Endothelial cell (in vitro differentiated cells): ENCODE measurements around the gene PTPN23. TPM values are rescaled to one million over a fixed set of nuclear protein-coding genes. Genes with fewer than 3 reads are reported as not detected.

ENCODE experiments used
- DNase-seq: peaks from one replicate; pipeline ENCODE4 v3.0.0; 2021; ENCODE audit warnings: low spot score
- H3K27ac Mint-ChIP-seq: one replicate; pipeline ENCODE4 v1.8.0; 2021; ENCODE audit warnings: mixed read lengths, inconsistent platforms; ENCODE audit not compliant: unreplicated experiment
- H3K27me3 Mint-ChIP-seq: one replicate; pipeline ENCODE4 v1.8.0; 2021; ENCODE audit warnings: mild to moderate bottlenecking, moderate library complexity, mixed read lengths, inconsistent platforms; ENCODE audit not compliant: unreplicated experiment
- H3K36me3 Mint-ChIP-seq: one replicate; pipeline ENCODE4 v1.8.0; 2021; ENCODE audit warnings: mild to moderate bottlenecking, low read depth, mixed read lengths, inconsistent platforms; ENCODE audit not compliant: unreplicated experiment
- H3K4me1 Mint-ChIP-seq: one replicate; pipeline ENCODE4 v1.8.0; 2021; ENCODE audit warnings: mild to moderate bottlenecking, mixed read lengths, inconsistent platforms; ENCODE audit not compliant: unreplicated experiment
- H3K4me3 Mint-ChIP-seq: one replicate; pipeline ENCODE4 v1.8.0; 2021; ENCODE audit warnings: mild to moderate bottlenecking, mixed read lengths, inconsistent platforms; ENCODE audit not compliant: unreplicated experiment
- H3K9me3 Mint-ChIP-seq: one replicate; pipeline ENCODE4 v1.8.0; 2021; ENCODE audit warnings: mixed read lengths, inconsistent platforms; ENCODE audit not compliant: unreplicated experiment
- CTCF ChIP-seq: fragments of 200-600 bp; sonication (generic); IDR thresholded peaks from one replicate; pipeline ENCODE4 v1.5.0; 2021; ENCODE audit warnings: antibody characterized with exemption; ENCODE audit not compliant: unreplicated experiment
- total RNA-seq: library from RNA; stranded (reverse); fragmentation: NEBNext Ultra II Directional; extraction: Animal tissue kit (Norgen Biotek cat#: 25700); gene quantifications from one replicate; pipeline ENCODE4 v1.2.1, GENCODE V29; 2021; ENCODE audit not compliant: unreplicated experiment

Gene PTPN23
- total RNA-seq, 1 donor from 2014 or later, result 47.8 TPM

GRCh38 chr3:47405820-47406761 is 25.3 kb downstream of the PTPN23 start:
- H3K4me3 Mint-ChIP-seq, result no peak overlapping the region
- peaks cover 6% of the 10 kb centered on the region for H3K27me3 Mint-ChIP-seq
- H3K4me1 Mint-ChIP-seq, result no peaks in the 10 kb centered on the region
- no peak for DNase-seq
- no peaks in the 10 kb centered on the region for H3K36me3 Mint-ChIP-seq
- H3K27ac Mint-ChIP-seq, result no peak overlapping the region
- H3K9me3 Mint-ChIP-seq, result no peaks in the 10 kb centered on the region
- no peak for TF ChIP-seq CTCF

GRCh38 chr3:47406762-47407149 is 25.9 kb downstream of the PTPN23 start:
- H3K27ac Mint-ChIP-seq, result no peak overlapping the region

GRCh38 chr3:47407237-47407636 is 26.4 kb downstream of the PTPN23 start:
- H3K9me3 Mint-ChIP-seq, result no peaks in the 10 kb centered on the region

More at GRCh38 chr3:47406762-47407149, 25.9 kb downstream of the PTPN23 start:
- no peak for TF ChIP-seq CTCF
- Mint-ChIP-seq H3K36me3 (no peaks in the 10 kb centered on the region), H3K27me3 (peaks cover 6% of the 10 kb centered on the region), H3K4me3 (no peak overlapping the region), H3K9me3 (no peaks in the 10 kb centered on the region), H3K4me1 (no peaks in the 10 kb centered on the region)
- no peak for DNase-seq

GRCh38 chr3:47407896-47408838 is 27.3 kb downstream of the PTPN23 start:
- no peak for TF ChIP-seq CTCF
- Mint-ChIP-seq H3K27me3 (peaks cover 9% of the 10 kb centered on the region), H3K9me3 (no peaks in the 10 kb centered on the region), H3K4me3 (peak overlapping the region; percentile 44), H3K4me1 (no peaks in the 10 kb centered on the region), H3K27ac (peak overlapping the region; percentile 73), H3K36me3 (peaks cover 4% of the 10 kb centered on the region)
- DNase-seq, result no peak

More at GRCh38 chr3:47407237-47407636, 26.4 kb downstream of the PTPN23 start:
- Mint-ChIP-seq H3K4me3 (no peak overlapping the region), H3K27ac (no peak overlapping the region), H3K36me3 (no peaks in the 10 kb centered on the region), H3K27me3 (peaks cover 6% of the 10 kb centered on the region), H3K4me1 (no peaks in the 10 kb centered on the region)
- TF ChIP-seq CTCF, result no peak
- no peak for DNase-seq
